Measurements from ENCODE around the gene KRT83. TPM values are rescaled to one million over a fixed set of nuclear protein-coding genes. Genes with fewer than 3 reads are reported as not detected.

The KRT83 gene
- total RNA-seq, 1 experiment from 2014 or later: not detected

- Histone ChIP-seq H3K36me3 (ENCODE audit: insufficient read depth, low read length, poor library complexity, severe bottlenecking) (no peaks in the 10 kb centered on the region), H3K4me3 (ENCODE audit: low read depth, low read length, poor library complexity, severe bottlenecking) (no peak overlapping the region), H3K4me1 (ENCODE audit: insufficient read depth, low read length, poor library complexity, severe bottlenecking) (no peaks in the 10 kb centered on the region), H3K9me3 (ENCODE audit: low read depth, low read length, poor library complexity, severe bottlenecking) (no peaks in the 10 kb centered on the region), H3K27me3 (replicated peaks; ENCODE audit: insufficient read depth, low read depth, low read length, poor library complexity) (no peaks in the 10 kb centered on the region), H3K27ac (ENCODE audit: low read depth, low read length, poor library complexity, severe bottlenecking) (no peak overlapping the region)
- BruUV-seq (replicated peaks): no TSS peak
- intact Hi-C loops (cut with micrococcal nuclease; ENCODE audit: unreplicated experiment): no loop called here
- CTCF ChIA-PET: no interaction called here
- POLR2A ChIA-PET (ENCODE audit: low non-redundant PET): no interaction called here
- no peak for DNase-seq (ENCODE audit: low spot score)
- no peak for TF ChIP-seq EZH2 (IDR thresholded peaks at IDR 0.05; ENCODE audit: borderline replicate concordance, low read depth, low read length, poor library complexity, severe bottlenecking)
- no peak for TF ChIP-seq CTCF (conservative IDR thresholded peaks at IDR 0.05; ENCODE audit: low read depth, low read length)
Measured at GRCh38 chr12:52342781-52343490, 21.7 kb upstream of the KRT83 start.

GRCh38 chr12:52341066-52341580 lies 19.9 kb upstream of the KRT83 start:
- DNase-seq (ENCODE audit: low spot score): no peak
- BruUV-seq (replicated peaks): no TSS peak
- Histone ChIP-seq H3K27me3 (replicated peaks; ENCODE audit: insufficient read depth, low read depth, low read length, poor library complexity) (no peaks in the 10 kb centered on the region), H3K36me3 (ENCODE audit: insufficient read depth, low read length, poor library complexity, severe bottlenecking) (no peaks in the 10 kb centered on the region), H3K4me3 (ENCODE audit: low read depth, low read length, poor library complexity, severe bottlenecking) (no peak overlapping the region), H3K9me3 (ENCODE audit: low read depth, low read length, poor library complexity, severe bottlenecking) (no peaks in the 10 kb centered on the region), H3K27ac (ENCODE audit: low read depth, low read length, poor library complexity, severe bottlenecking) (no peak overlapping the region), H3K4me1 (ENCODE audit: insufficient read depth, low read length, poor library complexity, severe bottlenecking) (no peaks in the 10 kb centered on the region)
- ChIA-PET POLR2A (ENCODE audit: low non-redundant PET) (no interaction called here), CTCF (no interaction called here)
- intact Hi-C loops (cut with micrococcal nuclease; ENCODE audit: unreplicated experiment): no loop called here
- TF ChIP-seq CTCF (conservative IDR thresholded peaks at IDR 0.05; ENCODE audit: low read depth, low read length): no peak
- no peak for TF ChIP-seq EZH2 (IDR thresholded peaks at IDR 0.05; ENCODE audit: borderline replicate concordance, low read depth, low read length, poor library complexity, severe bottlenecking)

GRCh38 chr12:52338241-52338960 lies 17.2 kb upstream of the KRT83 start:
- Histone ChIP-seq H3K4me3 (ENCODE audit: low read depth, low read length, poor library complexity, severe bottlenecking) (no peak overlapping the region), H3K4me1 (ENCODE audit: insufficient read depth, low read length, poor library complexity, severe bottlenecking) (no peaks in the 10 kb centered on the region), H3K9me3 (ENCODE audit: low read depth, low read length, poor library complexity, severe bottlenecking) (no peaks in the 10 kb centered on the region), H3K27ac (ENCODE audit: low read depth, low read length, poor library complexity, severe bottlenecking) (no peak overlapping the region), H3K27me3 (replicated peaks; ENCODE audit: insufficient read depth, low read depth, low read length, poor library complexity) (no peaks in the 10 kb centered on the region), H3K36me3 (ENCODE audit: insufficient read depth, low read length, poor library complexity, severe bottlenecking) (no peaks in the 10 kb centered on the region)
- BruUV-seq (replicated peaks): no TSS peak
- no peak for TF ChIP-seq CTCF (conservative IDR thresholded peaks at IDR 0.05; ENCODE audit: low read depth, low read length)
- no peak for TF ChIP-seq EZH2 (IDR thresholded peaks at IDR 0.05; ENCODE audit: borderline replicate concordance, low read depth, low read length, poor library complexity, severe bottlenecking)
- DNase-seq (ENCODE audit: low spot score): no peak
- ChIA-PET CTCF (interaction anchor here (2.1 kb wide), 1 partner anchor 11 kb away, joined by 7 read pairs; no protein-coding TSS in a partner anchor), POLR2A (ENCODE audit: low non-redundant PET) (no interaction called here)
- intact Hi-C loops (cut with micrococcal nuclease; ENCODE audit: unreplicated experiment): no loop called here

All from A673 (cell line).